GM23338 (cell line): Measurements from ENCODE around the gene DEDD2. TPM values are rescaled to one million over a fixed set of nuclear protein-coding genes. Genes with fewer than 3 reads are reported as not detected.

ENCODE experiments used
- ATAC-seq: fragments of 200-7000 bp; cut with Tn5 transposase; 3 replicates; pipeline ENCODE4 v1.9.1; 2020
- DNase-seq: peaks from one replicate; pipeline ENCODE4 v3.0.0-alpha.2; 2015; ENCODE audit warnings: low spot score
- H2AFZ ChIP-seq: fragments of 200-600 bp; sonication (generic); 2 replicates; pipeline ENCODE4 v1.8.0; 2016; ENCODE audit warnings: antibody characterized with exemption, mild to moderate bottlenecking, moderate library complexity
- H3F3A ChIP-seq: fragments of 200-600 bp; sonication (generic); replicated peaks from 2 replicates; pipeline ENCODE4 v1.8.0; 2017; ENCODE audit warnings: antibody characterized with exemption, mixed run types, low read depth
- H3K27ac ChIP-seq: fragments of 200-600 bp; sonication (generic); 2 replicates; pipeline ENCODE4 v1.6.1; 2016; ENCODE audit warnings: low read depth
- H3K27me3 ChIP-seq: fragments of 200-600 bp; sonication (generic); 2 replicates; pipeline ENCODE4 v1.8.0; 2016; ENCODE audit warnings: mild to moderate bottlenecking, mixed run types, moderate library complexity; ENCODE audit not compliant: insufficient read depth
- H3K36me3 ChIP-seq: fragments of 200-600 bp; sonication (generic); 2 replicates; pipeline ENCODE4 v1.8.0; 2016; ENCODE audit warnings: mild to moderate bottlenecking; ENCODE audit not compliant: insufficient read depth
- H3K4me1 ChIP-seq: fragments of 200-600 bp; sonication (generic); 2 replicates; pipeline ENCODE4 v1.8.0; 2016; ENCODE audit warnings: mild to moderate bottlenecking, moderate library complexity; ENCODE audit not compliant: insufficient read depth
- H3K4me2 ChIP-seq: fragments of 200-600 bp; sonication (generic); 2 replicates; pipeline ENCODE4 v1.7.1; 2017; ENCODE audit warnings: mixed run types
- H3K4me3 ChIP-seq: fragments of 200-600 bp; sonication (generic); 2 replicates; pipeline ENCODE4 v1.6.1; 2016; ENCODE audit warnings: mixed run types
- H3K79me2 ChIP-seq: fragments of 200-600 bp; sonication (generic); replicated peaks from 2 replicates; pipeline ENCODE4 v1.8.0; 2017; ENCODE audit warnings: mild to moderate bottlenecking; ENCODE audit not compliant: insufficient read depth
- H3K9me2 ChIP-seq: fragments of 200-600 bp; sonication (generic); 2 replicates; pipeline ENCODE4 v1.8.0; 2017; ENCODE audit not compliant: insufficient read depth
- H4K20me1 ChIP-seq: fragments of 200-600 bp; sonication (generic); replicated peaks from 2 replicates; pipeline ENCODE4 v1.8.0; 2017; ENCODE audit warnings: mild to moderate bottlenecking; ENCODE audit not compliant: insufficient read depth
- H3K27ac Mint-ChIP-seq: 2 replicates; pipeline ENCODE4 v1.8.0; 2020; ENCODE audit warnings: inconsistent platforms, mild to moderate bottlenecking, moderate library complexity, mixed read lengths
- H3K27me3 Mint-ChIP-seq: 3 replicates; pipeline ENCODE4 v1.8.0; 2022; ENCODE audit warnings: low read depth, mild to moderate bottlenecking, moderate library complexity, mixed read lengths, inconsistent platforms; ENCODE audit not compliant: insufficient read depth, poor library complexity
- H3K36me3 Mint-ChIP-seq: 3 replicates; pipeline ENCODE4 v1.8.0; 2021; ENCODE audit warnings: low read depth, mild to moderate bottlenecking, inconsistent platforms, moderate library complexity, mixed read lengths
- H3K4me1 Mint-ChIP-seq: 3 replicates; pipeline ENCODE4 v1.8.0; 2020; ENCODE audit warnings: mild to moderate bottlenecking, inconsistent platforms, mixed read lengths
- H3K4me3 Mint-ChIP-seq: 3 replicates; pipeline ENCODE4 v1.8.0; 2021; ENCODE audit warnings: moderate library complexity, mild to moderate bottlenecking, inconsistent platforms, mixed read lengths
- H3K9me3 Mint-ChIP-seq: 3 replicates; pipeline ENCODE4 v1.8.0; 2020; ENCODE audit warnings: moderate library complexity, mild to moderate bottlenecking, inconsistent platforms, mixed read lengths
- CREB1 ChIP-seq: fragments of 250-450 bp; sonication (Bioruptor Pico); IDR thresholded peaks from 2 replicates; pipeline ENCODE4 v1.5.0; 2020; ENCODE audit warnings: low read depth, mild to moderate bottlenecking, moderate library complexity
- EZH2 ChIP-seq: fragments of 200-600 bp; sonication (generic); IDR thresholded peaks from one replicate; pipeline ENCODE4 v1.8.0; 2017; ENCODE audit warnings: antibody characterized with exemption, mild to moderate bottlenecking, low read depth; ENCODE audit not compliant: unreplicated experiment
- EZH2phosphoT487 ChIP-seq: fragments of 200-600 bp; sonication (generic); IDR thresholded peaks from one replicate; pipeline ENCODE4 v1.8.1; 2018; ENCODE audit warnings: antibody characterized with exemption; ENCODE audit not compliant: unreplicated experiment
- JUNB ChIP-seq: IDR thresholded peaks from one replicate; pipeline ENCODE4 v1.6.1; 2016; ENCODE audit warnings: antibody characterized with exemption; ENCODE audit not compliant: unreplicated experiment
- NANOG ChIP-seq: IDR thresholded peaks from 2 replicates; pipeline ENCODE4 v1.6.1; 2016; ENCODE audit warnings: antibody characterized with exemption, borderline replicate concordance
- POLR2AphosphoS5 ChIP-seq: IDR thresholded peaks from 2 replicates; pipeline ENCODE4 v1.6.1; 2016; ENCODE audit warnings: antibody characterized with exemption, low read depth
- STAT1 ChIP-seq: IDR thresholded peaks from one replicate; pipeline ENCODE4 v1.6.1; 2016; ENCODE audit warnings: antibody characterized with exemption; ENCODE audit not compliant: unreplicated experiment
- ZNF114 ChIP-seq: fragments of 250-450 bp; sonication (Bioruptor Pico); IDR thresholded peaks from 2 replicates; pipeline ENCODE4 v1.5.0; 2020; ENCODE audit warnings: mild to moderate bottlenecking, moderate library complexity
- ZNF331 ChIP-seq: fragments of 250-450 bp; sonication (Bioruptor Pico); IDR thresholded peaks from 2 replicates; pipeline ENCODE4 v1.5.0; 2020; ENCODE audit warnings: low read depth, mild to moderate bottlenecking, moderate library complexity
- polyA plus RNA-seq: library from polyadenylated mRNA; unstranded; fragments of >200 nt; fragmentation: Nextera tagmentation; extraction: Ambion mirVana; gene quantifications from 2 replicates; pipeline ENCODE4 v1.2.1, GENCODE V29; 2016
- total RNA-seq: library from RNA; depleted of rRNA; stranded (reverse); fragments of >200 nt; shearing (Covaris generic); gene quantifications from 2 replicates; pipeline ENCODE4 v1.2.3, GENCODE V29; 2014
- TF ChIP-seq, protein P1 (sequence below), 2 experiments: fragments of 200-600 bp in 1 of 2; sonication (generic) in 1 of 2; conservative IDR thresholded peaks; 2 replicates each; pipeline versions ENCODE4 v1.5.1 to v1.6.1; 2016 to 2017; ENCODE audit warnings: antibody characterized with exemption in 2 of 2, low read depth in 2 of 2, mild to moderate bottlenecking in 2 of 2, moderate library complexity in 1 of 2
- TF ChIP-seq, protein P2 (sequence below): IDR thresholded peaks from 2 replicates; pipeline ENCODE4 v1.6.1; 2016; ENCODE audit warnings: antibody characterized with exemption
- TF ChIP-seq, protein P3 (sequence below): IDR thresholded peaks from one replicate; pipeline ENCODE4 v1.6.1; 2018; ENCODE audit warnings: antibody characterized with exemption; ENCODE audit not compliant: unreplicated experiment
- TF ChIP-seq, protein P4 (sequence below): fragments of 250-450 bp; sonication (Bioruptor Pico); IDR thresholded peaks from 2 replicates; pipeline ENCODE4 v1.5.0; 2020; ENCODE audit warnings: mild to moderate bottlenecking, moderate library complexity

DEDD2 gene
- total and polyA plus RNA-seq, 2 experiments from 2014 or later: 23.4 to 63.0 TPM

DNA sequence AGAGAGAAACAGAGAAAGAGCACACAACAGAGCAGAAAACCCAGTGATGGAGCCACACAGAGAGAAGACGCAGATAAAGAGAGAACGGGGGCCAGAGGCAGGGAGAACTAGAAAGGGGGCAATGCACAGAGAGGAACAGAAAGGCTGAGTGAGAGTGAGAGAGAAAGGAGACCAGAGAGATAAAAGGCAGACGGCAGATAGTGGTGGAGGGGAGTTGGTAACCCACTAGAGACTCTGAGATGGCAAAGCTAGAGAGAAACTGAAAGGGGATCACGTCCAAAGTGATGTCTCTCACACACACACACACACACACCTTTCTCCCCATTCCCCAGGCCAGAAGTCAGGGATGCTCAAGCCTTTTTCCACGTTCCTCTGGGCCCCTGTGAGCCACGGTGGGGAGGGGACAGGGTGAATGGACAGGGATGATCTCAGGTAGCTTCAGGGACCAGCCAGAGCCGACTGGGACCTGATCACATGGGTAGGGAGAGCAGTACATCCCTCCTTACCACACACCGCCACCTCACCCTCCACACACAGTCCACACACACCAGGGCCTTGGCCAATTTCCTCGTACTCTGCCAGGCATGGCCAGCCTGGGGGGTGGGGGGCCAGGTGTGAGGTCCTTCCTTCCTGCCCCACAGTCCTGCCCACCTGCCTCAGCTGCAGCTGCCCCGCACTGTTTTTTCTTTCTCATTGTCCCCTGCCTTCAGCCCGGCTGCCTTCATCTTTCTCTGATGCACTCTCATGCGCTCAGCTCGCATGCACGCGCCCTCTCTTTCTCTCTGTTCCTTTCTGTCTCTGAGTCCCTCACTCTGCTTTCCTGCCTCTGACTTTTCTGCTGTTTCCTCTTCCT lies 62.8 kb downstream of the DEDD2 start:
- Mint-ChIP-seq H3K4me3 (peak overlapping the region; percentile 3; the same call in 1 of the 3 replicates), H3K27ac (no peak overlapping the region), H3K27me3 (peaks cover 26% of the 10 kb centered on the region), H3K4me1 (peaks cover 49% of the 10 kb centered on the region), H3K9me3 (no peaks in the 10 kb centered on the region), H3K36me3 (no peaks in the 10 kb centered on the region; the same call in 2 of the 3 replicates)
- ATAC-seq: no peak; the same call in 2 of the 3 replicates
- DNase-seq: no peak
- TF ChIP-seq, protein P1, sequence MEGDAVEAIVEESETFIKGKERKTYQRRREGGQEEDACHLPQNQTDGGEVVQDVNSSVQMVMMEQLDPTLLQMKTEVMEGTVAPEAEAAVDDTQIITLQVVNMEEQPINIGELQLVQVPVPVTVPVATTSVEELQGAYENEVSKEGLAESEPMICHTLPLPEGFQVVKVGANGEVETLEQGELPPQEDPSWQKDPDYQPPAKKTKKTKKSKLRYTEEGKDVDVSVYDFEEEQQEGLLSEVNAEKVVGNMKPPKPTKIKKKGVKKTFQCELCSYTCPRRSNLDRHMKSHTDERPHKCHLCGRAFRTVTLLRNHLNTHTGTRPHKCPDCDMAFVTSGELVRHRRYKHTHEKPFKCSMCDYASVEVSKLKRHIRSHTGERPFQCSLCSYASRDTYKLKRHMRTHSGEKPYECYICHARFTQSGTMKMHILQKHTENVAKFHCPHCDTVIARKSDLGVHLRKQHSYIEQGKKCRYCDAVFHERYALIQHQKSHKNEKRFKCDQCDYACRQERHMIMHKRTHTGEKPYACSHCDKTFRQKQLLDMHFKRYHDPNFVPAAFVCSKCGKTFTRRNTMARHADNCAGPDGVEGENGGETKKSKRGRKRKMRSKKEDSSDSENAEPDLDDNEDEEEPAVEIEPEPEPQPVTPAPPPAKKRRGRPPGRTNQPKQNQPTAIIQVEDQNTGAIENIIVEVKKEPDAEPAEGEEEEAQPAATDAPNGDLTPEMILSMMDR (conservative IDR thresholded peaks at IDR 0.05; ENCODE audit: low read depth in 2 of 2): no peak
- TF ChIP-seq, protein P2, sequence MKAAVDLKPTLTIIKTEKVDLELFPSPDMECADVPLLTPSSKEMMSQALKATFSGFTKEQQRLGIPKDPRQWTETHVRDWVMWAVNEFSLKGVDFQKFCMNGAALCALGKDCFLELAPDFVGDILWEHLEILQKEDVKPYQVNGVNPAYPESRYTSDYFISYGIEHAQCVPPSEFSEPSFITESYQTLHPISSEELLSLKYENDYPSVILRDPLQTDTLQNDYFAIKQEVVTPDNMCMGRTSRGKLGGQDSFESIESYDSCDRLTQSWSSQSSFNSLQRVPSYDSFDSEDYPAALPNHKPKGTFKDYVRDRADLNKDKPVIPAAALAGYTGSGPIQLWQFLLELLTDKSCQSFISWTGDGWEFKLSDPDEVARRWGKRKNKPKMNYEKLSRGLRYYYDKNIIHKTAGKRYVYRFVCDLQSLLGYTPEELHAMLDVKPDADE: no peak
- TF ChIP-seq EZH2phosphoT487 (no peak), NANOG (no peak), CREB1 (CRISPR knock-in tag) (no peak), POLR2AphosphoS5 (no peak), ZNF331 (CRISPR knock-in tag) (no peak), STAT1 (no peak), ZNF114 (CRISPR knock-in tag) (no peak), EZH2 (no peak), JUNB (no peak)
- TF ChIP-seq, protein P3, sequence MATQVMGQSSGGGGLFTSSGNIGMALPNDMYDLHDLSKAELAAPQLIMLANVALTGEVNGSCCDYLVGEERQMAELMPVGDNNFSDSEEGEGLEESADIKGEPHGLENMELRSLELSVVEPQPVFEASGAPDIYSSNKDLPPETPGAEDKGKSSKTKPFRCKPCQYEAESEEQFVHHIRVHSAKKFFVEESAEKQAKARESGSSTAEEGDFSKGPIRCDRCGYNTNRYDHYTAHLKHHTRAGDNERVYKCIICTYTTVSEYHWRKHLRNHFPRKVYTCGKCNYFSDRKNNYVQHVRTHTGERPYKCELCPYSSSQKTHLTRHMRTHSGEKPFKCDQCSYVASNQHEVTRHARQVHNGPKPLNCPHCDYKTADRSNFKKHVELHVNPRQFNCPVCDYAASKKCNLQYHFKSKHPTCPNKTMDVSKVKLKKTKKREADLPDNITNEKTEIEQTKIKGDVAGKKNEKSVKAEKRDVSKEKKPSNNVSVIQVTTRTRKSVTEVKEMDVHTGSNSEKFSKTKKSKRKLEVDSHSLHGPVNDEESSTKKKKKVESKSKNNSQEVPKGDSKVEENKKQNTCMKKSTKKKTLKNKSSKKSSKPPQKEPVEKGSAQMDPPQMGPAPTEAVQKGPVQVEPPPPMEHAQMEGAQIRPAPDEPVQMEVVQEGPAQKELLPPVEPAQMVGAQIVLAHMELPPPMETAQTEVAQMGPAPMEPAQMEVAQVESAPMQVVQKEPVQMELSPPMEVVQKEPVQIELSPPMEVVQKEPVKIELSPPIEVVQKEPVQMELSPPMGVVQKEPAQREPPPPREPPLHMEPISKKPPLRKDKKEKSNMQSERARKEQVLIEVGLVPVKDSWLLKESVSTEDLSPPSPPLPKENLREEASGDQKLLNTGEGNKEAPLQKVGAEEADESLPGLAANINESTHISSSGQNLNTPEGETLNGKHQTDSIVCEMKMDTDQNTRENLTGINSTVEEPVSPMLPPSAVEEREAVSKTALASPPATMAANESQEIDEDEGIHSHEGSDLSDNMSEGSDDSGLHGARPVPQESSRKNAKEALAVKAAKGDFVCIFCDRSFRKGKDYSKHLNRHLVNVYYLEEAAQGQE: no peak
- TF ChIP-seq, protein P4, sequence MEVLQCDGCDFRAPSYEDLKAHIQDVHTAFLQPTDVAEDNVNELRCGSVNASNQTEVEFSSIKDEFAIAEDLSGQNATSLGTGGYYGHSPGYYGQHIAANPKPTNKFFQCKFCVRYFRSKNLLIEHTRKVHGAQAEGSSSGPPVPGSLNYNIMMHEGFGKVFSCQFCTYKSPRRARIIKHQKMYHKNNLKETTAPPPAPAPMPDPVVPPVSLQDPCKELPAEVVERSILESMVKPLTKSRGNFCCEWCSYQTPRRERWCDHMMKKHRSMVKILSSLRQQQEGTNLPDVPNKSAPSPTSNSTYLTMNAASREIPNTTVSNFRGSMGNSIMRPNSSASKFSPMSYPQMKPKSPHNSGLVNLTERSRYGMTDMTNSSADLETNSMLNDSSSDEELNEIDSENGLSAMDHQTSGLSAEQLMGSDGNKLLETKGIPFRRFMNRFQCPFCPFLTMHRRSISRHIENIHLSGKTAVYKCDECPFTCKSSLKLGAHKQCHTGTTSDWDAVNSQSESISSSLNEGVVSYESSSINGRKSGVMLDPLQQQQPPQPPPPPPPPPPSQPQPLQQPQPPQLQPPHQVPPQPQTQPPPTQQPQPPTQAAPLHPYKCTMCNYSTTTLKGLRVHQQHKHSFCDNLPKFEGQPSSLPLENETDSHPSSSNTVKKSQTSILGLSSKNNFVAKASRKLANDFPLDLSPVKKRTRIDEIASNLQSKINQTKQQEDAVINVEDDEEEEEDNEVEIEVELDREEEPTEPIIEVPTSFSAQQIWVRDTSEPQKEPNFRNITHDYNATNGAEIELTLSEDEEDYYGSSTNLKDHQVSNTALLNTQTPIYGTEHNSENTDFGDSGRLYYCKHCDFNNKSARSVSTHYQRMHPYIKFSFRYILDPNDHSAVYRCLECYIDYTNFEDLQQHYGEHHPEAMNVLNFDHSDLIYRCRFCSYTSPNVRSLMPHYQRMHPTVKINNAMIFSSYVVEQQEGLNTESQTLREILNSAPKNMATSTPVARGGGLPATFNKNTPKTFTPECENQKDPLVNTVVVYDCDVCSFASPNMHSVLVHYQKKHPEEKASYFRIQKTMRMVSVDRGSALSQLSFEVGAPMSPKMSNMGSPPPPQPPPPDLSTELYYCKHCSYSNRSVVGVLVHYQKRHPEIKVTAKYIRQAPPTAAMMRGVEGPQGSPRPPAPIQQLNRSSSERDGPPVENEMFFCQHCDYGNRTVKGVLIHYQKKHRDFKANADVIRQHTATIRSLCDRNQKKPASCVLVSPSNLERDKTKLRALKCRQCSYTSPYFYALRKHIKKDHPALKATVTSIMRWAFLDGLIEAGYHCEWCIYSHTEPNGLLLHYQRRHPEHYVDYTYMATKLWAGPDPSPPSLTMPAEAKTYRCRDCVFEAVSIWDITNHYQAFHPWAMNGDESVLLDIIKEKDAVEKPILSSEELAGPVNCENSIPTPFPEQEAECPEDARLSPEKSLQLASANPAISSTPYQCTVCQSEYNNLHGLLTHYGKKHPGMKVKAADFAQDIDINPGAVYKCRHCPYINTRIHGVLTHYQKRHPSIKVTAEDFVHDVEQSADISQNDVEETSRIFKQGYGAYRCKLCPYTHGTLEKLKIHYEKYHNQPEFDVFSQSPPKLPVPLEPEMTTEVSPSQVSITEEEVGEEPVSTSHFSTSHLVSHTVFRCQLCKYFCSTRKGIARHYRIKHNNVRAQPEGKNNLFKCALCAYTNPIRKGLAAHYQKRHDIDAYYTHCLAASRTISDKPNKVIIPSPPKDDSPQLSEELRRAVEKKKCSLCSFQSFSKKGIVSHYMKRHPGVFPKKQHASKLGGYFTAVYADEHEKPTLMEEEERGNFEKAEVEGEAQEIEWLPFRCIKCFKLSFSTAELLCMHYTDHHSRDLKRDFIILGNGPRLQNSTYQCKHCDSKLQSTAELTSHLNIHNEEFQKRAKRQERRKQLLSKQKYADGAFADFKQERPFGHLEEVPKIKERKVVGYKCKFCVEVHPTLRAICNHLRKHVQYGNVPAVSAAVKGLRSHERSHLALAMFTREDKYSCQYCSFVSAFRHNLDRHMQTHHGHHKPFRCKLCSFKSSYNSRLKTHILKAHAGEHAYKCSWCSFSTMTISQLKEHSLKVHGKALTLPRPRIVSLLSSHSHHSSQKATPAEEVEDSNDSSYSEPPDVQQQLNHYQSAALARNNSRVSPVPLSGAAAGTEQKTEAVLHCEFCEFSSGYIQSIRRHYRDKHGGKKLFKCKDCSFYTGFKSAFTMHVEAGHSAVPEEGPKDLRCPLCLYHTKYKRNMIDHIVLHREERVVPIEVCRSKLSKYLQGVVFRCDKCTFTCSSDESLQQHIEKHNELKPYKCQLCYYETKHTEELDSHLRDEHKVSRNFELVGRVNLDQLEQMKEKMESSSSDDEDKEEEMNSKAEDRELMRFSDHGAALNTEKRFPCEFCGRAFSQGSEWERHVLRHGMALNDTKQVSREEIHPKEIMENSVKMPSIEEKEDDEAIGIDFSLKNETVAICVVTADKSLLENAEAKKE (CRISPR knock-in tag): no peak
- H3K36me3 ChIP-seq: no peaks in the 10 kb centered on the region
- H3K4me1 ChIP-seq: peaks cover 32% of the 10 kb centered on the region
- H3K27me3 ChIP-seq: 0 out of 2 replicates have a peak, but pooled peaks cover 7% of the 10 kb centered on the region
- H3F3A ChIP-seq: 0 out of 2 replicates have a peak, but pooled peaks cover 9% of the 10 kb centered on the region
- H3K9me2 ChIP-seq: no peaks in the 10 kb centered on the region
- no peak overlapping the region for H3K27ac ChIP-seq
- H2AFZ ChIP-seq: peak overlapping the region; percentile 52
- H4K20me1 ChIP-seq: no peaks in the 10 kb centered on the region
- H3K4me3 ChIP-seq: no peak overlapping the region
- no peak overlapping the region; the same call in 1 of the 2 replicates for H3K4me2 ChIP-seq
- no peaks in the 10 kb centered on the region for H3K79me2 ChIP-seq
